Neuron (in vitro differentiated cells): Measurements from ENCODE around the gene KDM4B.

ENCODE experiments used
- H2AFZ ChIP-seq: one replicate; pipeline ENCODE4 v1.6.1; 2013; ENCODE audit warnings: low read depth, mild to moderate bottlenecking, inconsistent platforms, low read length, moderate library complexity
- H3K27me3 ChIP-seq: one replicate; pipeline ENCODE4 v1.6.1; 2013; ENCODE audit warnings: low read length; ENCODE audit not compliant: insufficient read depth
- H3K36me3 ChIP-seq: one replicate; pipeline ENCODE4 v1.6.1; 2013; ENCODE audit warnings: low read length; ENCODE audit not compliant: insufficient read depth
- H3K4me1 ChIP-seq: one replicate; pipeline ENCODE4 v1.6.1; 2013; ENCODE audit warnings: low read length; ENCODE audit not compliant: insufficient read depth
- H3K4me3 ChIP-seq: 2 replicates; pipeline ENCODE4 v1.5.1; 2013; ENCODE audit warnings: mild to moderate bottlenecking, low read length, moderate library complexity
- H3K9me3 ChIP-seq: one replicate; pipeline ENCODE4 v1.6.1; 2013; ENCODE audit warnings: low read length

Gene KDM4B

DNA sequence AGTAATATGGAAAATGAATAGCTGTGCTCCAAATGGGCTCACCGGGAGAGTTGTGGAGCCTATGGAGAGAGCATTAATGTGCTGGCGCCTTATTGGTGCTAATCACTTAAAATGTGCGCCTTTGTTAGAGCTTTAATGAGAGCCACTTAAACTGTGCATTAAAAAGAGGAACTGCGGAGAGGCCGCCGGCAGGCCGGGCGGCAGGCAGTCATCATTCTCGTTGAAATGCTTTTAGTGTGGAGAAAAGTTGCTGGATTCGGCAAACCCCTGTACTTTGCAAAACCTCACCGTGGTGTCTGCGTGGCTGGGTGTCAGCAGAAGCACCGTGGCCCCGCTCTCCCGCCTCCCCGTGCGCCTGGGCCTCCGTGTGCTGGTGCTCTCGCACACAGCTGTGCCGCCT, 105.5 kb downstream of the KDM4B start:
- peaks cover 70% of the 10 kb centered on the region for H3K36me3 ChIP-seq
- H3K9me3 ChIP-seq = no peaks in the 10 kb centered on the region

DNA sequence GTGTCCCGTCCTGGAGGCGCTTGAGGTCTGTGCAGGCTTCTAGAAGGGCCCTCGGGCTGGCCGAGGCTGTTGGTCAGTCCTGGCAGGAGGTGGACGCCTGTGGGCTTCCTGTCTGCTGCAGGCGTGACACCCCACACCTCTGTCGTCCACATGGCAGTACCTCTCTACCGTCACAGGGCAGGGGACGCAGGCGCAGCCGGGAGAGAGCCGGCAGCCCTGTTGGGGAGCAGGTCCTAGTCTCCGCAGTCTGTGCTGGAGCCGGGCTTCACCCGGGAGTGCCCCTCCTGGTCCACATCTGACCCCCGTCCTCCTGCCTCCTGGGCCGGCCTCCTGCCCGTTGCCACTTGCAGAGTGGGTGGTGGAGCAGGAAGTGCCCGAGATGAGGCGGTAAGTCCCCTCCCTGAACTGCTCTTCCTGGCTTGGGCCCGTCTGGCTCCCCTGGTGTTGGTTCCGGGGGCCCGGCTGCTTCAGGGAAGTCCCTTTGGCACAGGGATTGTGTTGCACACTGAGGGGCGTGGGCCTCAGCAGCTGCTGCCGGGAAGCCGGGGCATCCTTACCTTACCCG, 106.0 kb downstream of the KDM4B start:
- Histone ChIP-seq H2AFZ (no peak overlapping the region), H3K4me3 (no peak overlapping the region), H3K27me3 (no peaks in the 10 kb centered on the region), H3K9me3 (no peaks in the 10 kb centered on the region), H3K4me1 (no peaks in the 10 kb centered on the region), H3K36me3 (peaks cover 74% of the 10 kb centered on the region)

More for the DNA sequence above, 105.5 kb downstream of the KDM4B start:
- Histone ChIP-seq H3K27me3 (no peaks in the 10 kb centered on the region), H2AFZ (no peak overlapping the region), H3K4me1 (no peaks in the 10 kb centered on the region), H3K4me3 (no peak overlapping the region)

DNA sequence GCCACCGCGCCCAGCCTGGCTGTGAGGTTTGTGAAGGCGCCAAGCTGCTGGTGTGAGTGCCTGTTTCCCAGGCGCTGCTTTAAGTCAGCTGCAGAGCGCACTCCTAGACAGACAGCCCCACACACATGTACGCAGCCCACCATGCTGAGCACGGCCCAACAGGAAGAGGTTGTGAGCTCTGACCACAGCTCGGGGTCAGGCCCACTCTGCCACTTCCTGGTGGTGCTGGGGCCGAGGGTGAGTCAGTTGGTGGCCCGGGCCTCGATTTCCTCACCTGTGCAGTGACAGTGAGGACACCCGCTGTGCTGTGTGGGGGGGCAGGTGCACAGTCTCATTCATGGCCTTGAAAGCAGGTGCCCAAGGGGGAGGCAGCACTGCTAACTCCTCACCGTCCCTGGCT, 106.7 kb downstream of the KDM4B start:
- no peaks in the 10 kb centered on the region for H3K27me3 ChIP-seq
- H3K9me3 ChIP-seq = no peaks in the 10 kb centered on the region
- no peaks in the 10 kb centered on the region for H3K4me1 ChIP-seq
- peaks cover 81% of the 10 kb centered on the region for H3K36me3 ChIP-seq
- H2AFZ ChIP-seq = no peak overlapping the region
- H3K4me3 ChIP-seq = no peak overlapping the region

DNA sequence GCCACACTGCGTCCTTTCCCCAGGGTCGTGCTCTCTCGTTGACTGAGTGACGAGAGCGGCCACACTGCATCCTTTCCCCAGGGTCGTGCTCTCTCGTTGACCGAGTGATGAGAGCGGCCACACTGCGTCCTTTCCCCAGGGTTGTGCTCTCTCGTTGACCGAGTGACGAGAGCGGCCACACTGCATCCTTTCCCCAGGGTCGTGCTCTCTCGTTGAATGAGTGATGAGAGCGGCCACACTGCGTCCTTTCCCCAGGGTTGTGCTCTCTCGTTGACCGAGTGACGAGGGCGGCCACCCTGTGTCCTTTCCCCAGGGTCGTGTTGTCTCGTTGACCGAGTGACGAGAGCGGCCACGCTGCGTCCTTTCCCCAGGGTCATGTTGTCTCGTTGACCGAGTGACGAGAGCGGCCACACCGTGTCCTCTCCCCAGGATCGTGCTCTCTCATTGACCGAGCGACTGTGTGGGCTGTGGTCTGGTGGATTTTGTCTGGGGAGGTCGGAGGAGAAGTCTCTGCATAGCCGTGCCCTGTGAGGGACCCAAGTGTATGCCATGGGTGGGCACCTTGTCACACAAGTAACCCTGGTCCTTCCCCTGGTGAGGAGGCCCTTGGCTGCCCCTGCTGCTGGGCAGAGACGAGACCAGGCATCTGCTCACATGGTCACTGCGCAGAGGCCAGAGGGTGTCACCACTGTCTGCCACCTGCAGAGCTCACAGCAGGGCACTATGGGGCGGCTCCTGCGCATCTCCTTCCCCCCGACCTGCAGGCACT, 107.7 kb downstream of the KDM4B start:
- H3K27me3 ChIP-seq = no peaks in the 10 kb centered on the region
- H3K4me1 ChIP-seq = no peaks in the 10 kb centered on the region
- H2AFZ ChIP-seq = no peak overlapping the region
- H3K4me3 ChIP-seq = no peak overlapping the region
- peaks cover 81% of the 10 kb centered on the region for H3K36me3 ChIP-seq
- H3K9me3 ChIP-seq = no peaks in the 10 kb centered on the region

DNA sequence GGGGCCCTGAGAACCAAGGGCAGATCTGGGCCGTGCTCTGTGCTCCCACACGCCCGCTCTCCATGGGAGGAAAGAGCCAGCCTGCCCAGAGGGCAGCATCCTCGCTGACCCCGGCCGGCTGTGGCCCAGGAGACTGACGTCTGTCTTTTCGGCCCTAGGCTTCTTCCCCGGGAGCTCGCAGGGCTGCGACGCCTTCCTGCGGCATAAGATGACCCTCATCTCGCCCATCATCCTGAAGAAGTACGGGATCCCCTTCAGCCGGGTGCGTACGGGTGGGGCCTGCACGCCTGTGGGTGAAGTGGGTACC, 108.2 kb downstream of the KDM4B start:
- H3K36me3 ChIP-seq = peaks cover 82% of the 10 kb centered on the region
- no peaks in the 10 kb centered on the region for H3K27me3 ChIP-seq
- H3K4me1 ChIP-seq = no peaks in the 10 kb centered on the region
- H3K9me3 ChIP-seq = no peaks in the 10 kb centered on the region
- no peak overlapping the region for H3K4me3 ChIP-seq
- H2AFZ ChIP-seq = no peak overlapping the region

DNA sequence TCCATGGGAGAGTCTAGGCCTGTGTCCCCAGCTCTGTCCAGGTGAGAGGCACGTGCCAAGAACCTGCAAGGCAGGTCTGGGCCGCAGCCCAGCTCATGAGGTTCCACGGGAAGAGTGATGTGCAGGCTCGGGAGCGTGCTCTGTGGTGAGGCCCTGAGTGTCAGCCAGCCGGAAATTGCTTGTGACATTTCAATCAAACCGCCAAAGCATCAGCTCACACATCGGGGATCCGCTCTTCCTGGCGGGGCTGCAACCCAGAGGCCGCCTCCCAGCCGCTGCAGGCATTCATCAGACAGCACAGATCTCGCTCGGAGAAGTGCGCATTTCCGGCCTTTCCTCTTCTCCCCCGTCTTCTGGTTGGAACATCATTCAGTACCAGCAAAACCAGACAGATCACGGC, 109.3 kb downstream of the KDM4B start:
- Histone ChIP-seq H3K4me1 (no peaks in the 10 kb centered on the region), H3K4me3 (no peak overlapping the region), H3K9me3 (no peaks in the 10 kb centered on the region), H3K36me3 (peaks cover 82% of the 10 kb centered on the region), H3K27me3 (no peaks in the 10 kb centered on the region), H2AFZ (no peak overlapping the region)

DNA sequence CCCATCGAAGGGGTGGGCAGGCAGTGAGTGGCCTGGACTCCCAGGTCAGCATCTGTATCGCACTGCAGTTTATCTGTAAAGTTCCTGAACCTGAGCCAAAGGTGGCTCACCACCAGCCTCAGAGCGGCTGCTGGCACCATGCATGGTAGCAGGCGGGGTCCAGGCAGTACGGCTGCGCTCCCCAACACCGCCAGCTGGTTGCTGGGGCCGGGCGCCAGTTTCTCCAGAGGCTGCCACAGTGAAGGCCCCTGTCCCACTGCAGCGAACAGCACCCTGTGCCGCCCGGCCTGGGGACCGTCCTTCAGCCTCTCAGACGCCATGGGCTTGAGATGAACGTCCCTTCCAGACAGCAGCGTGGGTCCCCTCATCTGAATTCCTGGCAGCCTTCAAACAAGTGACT, 109.8 kb downstream of the KDM4B start:
- Histone ChIP-seq H2AFZ (no peak overlapping the region), H3K4me1 (no peaks in the 10 kb centered on the region), H3K4me3 (no peak overlapping the region), H3K9me3 (no peaks in the 10 kb centered on the region), H3K36me3 (peaks cover 81% of the 10 kb centered on the region), H3K27me3 (no peaks in the 10 kb centered on the region)

DNA sequence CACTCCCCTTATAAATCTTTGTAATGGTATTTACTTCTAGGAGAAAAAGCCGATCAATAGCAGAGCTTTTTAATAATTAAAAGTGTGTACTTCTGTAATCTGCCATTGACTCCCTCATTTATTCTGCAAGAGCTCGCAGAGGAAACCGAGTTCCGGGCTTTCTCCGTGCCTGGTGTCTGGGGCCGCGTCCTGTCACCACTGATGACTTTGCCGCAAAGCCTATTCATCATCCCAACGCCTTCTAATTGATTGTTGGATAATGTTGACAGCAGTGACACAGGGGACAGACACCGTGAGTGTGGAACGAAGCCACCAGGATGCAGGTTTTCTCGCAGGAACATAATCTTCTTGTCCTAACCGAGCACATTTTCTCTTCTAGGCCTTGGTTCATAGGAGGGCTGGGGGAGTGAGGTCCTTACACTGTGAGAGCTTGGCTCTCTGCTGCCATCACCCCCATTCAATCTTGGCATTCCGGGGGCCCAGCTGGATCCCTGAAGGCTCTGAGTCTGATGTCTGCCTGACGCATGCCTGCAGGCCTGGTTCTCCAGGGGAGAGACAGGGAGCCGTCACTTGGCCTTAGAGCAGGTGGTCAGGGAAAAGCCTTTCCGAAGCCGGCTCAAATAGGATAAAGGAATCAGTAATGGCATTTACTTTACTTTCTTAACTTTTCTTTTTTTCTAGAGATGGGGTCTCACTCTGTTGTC, 110.3 kb downstream of the KDM4B start:
- Histone ChIP-seq H2AFZ (no peak overlapping the region), H3K36me3 (peaks cover 80% of the 10 kb centered on the region), H3K9me3 (no peaks in the 10 kb centered on the region), H3K4me1 (no peaks in the 10 kb centered on the region), H3K27me3 (no peaks in the 10 kb centered on the region), H3K4me3 (no peak overlapping the region)

DNA sequence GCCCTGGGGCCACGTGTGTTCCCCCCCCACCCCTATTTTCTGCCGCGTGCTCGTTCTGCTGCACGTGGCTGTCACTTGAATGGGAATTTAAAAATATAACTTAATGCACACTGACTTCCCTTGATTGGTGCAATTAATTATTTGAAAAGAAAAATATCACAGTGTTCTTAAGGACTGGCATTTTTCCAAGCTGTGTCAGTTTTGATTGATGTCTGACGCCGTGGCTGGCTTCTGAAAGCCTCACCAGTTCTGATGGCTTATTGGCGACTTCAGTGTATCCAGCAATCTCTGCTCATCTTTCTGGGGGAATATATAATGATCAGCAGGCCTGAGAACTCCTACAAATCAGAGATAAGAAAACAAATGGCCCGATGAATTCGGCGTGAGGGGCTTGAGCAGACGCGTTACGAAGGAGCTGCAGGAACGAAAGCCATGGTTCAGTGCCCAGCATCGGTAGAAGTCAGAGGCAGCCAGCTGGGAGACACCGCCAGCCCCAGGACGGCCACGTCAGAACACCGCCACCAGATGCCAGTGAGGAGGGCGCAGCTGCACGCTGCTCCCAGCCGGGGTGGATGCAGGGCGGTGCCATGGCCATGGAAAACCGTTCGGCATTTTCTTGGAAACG, 111.2 kb downstream of the KDM4B start:
- Histone ChIP-seq H3K36me3 (peaks cover 74% of the 10 kb centered on the region), H3K4me3 (no peak overlapping the region)

DNA sequence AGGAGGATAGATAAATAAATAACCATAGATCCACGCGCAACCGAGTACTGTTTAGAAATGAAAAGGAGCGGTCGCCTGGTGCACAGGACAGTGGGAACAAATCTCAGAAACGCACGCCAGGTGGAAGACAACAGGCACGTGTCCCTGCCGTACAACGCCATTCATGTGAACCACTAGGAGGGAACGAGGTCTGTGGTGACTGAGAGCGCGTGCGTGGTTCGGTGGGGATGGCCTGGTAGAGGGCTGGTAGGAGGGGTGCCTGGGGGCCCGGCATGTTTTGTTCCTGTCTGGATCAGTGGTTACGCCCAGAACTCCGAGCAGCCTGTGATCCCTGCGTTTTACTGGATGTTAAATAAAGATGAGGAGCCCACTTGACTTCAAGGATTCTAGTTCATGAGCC, 111.9 kb downstream of the KDM4B start:
- peaks cover 72% of the 10 kb centered on the region for H3K36me3 ChIP-seq
- H3K27me3 ChIP-seq = no peaks in the 10 kb centered on the region
- H3K4me3 ChIP-seq = no peak overlapping the region
- no peaks in the 10 kb centered on the region for H3K9me3 ChIP-seq
- no peaks in the 10 kb centered on the region for H3K4me1 ChIP-seq
- no peak overlapping the region for H2AFZ ChIP-seq

More for the DNA sequence above, 111.2 kb downstream of the KDM4B start:
- Histone ChIP-seq H3K27me3 (no peaks in the 10 kb centered on the region), H3K4me1 (no peaks in the 10 kb centered on the region), H3K9me3 (no peaks in the 10 kb centered on the region), H2AFZ (no peak overlapping the region)

DNA sequence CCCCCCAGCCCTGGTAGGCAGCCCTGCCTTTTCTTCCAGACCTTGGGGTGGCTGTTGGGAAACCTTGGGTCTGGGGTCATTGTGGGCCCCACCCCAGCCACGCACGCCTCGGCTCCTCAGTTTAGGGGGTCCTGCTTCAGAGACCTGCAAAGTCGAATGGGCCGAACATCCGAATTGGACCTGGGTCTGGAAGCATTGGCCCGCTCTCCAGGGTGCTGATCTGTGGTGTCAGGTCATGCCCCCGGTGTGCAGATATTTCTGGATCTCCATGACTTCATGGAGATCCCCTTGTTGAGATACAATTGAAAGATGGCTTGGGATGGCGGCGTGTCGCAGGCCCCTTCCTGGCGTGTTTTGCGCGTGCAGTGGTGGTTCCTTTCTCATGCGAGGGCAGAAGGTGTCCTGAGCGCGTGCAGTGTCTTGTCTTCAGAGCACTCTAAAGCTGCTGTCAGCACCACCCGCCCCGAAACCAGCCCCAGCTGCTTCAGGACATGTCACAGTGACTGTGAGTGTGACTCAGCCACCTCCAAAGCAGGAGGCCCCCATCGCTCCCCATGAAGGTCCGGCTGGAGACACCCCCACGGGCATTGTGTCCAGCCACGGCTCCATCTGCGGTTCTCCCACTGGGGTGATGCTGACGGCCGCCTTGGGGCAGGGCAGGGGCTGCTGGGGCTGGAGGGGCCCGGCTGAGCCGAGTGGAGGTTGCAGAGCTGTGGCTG, 112.7 kb downstream of the KDM4B start:
- H2AFZ ChIP-seq = no peak overlapping the region
- H3K36me3 ChIP-seq = peaks cover 75% of the 10 kb centered on the region
- H3K4me3 ChIP-seq = no peak overlapping the region
- H3K9me3 ChIP-seq = no peaks in the 10 kb centered on the region
- no peaks in the 10 kb centered on the region for H3K27me3 ChIP-seq
- no peaks in the 10 kb centered on the region for H3K4me1 ChIP-seq

DNA sequence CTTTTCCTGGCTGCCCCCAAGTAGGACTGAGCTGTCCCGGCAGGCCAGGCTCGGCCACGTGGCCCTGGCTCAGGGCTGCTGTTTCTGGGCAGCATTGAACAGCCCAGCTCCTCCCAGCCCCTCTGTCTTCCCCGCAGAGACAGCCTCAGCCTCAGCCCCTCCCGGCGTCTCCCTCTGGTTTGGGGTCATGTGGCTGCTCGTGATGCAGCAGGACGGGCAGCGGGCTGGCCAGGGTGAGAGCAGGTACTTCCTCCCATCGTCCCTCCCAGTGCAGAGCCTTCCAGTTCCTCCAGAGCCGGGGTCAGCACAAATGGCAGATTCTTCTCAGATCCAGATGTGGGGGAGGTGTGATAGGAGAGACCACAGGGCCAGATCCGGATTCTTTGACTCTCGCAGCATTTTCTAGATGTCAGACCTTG, 114.6 kb downstream of the KDM4B start:
- no peaks in the 10 kb centered on the region for H3K9me3 ChIP-seq
- no peaks in the 10 kb centered on the region for H3K4me1 ChIP-seq
- H3K27me3 ChIP-seq = no peaks in the 10 kb centered on the region
- H3K36me3 ChIP-seq = peaks cover 70% of the 10 kb centered on the region
- no peak overlapping the region for H3K4me3 ChIP-seq
- no peak overlapping the region for H2AFZ ChIP-seq

DNA sequence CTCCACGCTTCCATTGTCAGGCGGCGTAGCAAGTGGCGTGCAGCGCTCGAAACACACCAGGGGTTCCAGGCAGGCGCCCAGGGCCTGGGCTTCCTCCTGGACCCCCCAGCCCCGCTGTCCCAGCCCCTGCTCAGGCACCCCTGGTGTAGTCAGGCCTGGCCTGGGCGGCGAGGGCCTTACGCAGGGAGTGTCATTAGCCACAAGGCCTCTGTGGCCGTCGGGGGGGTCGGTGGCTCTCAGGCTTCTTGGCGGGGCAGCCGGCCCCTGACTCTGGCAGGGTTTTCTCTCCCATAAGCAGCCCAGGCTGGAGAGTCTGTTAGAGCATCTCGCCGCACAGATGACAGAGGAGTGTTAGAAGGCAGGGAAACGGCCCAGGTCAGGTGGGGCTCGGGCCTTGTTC, 116.7 kb downstream of the KDM4B start:
- H3K36me3 ChIP-seq = peaks cover 59% of the 10 kb centered on the region
- H2AFZ ChIP-seq = no peak overlapping the region
- H3K4me1 ChIP-seq = no peaks in the 10 kb centered on the region
- H3K27me3 ChIP-seq = no peaks in the 10 kb centered on the region
- H3K4me3 ChIP-seq = no peak overlapping the region
- no peaks in the 10 kb centered on the region for H3K9me3 ChIP-seq
